Nephron progenitor cell (in vitro differentiated cells): ENCODE measurements around the gene HERC2.
"Not testable (repeated sequence)": the region's sequence is repeated elsewhere in the genome, so short reads cannot be mapped to it uniquely, and the experiment has no call there.

Experiments
- DNase-seq: peaks from one replicate; pipeline ENCODE4 v3.0.0; 2021
- H3K27ac Mint-ChIP-seq: 2 replicates; pipeline ENCODE4 v1.8.0; 2021; ENCODE audit warnings: mild to moderate bottlenecking, moderate library complexity, mixed read lengths
- H3K27me3 Mint-ChIP-seq: 2 replicates; pipeline ENCODE4 v1.8.0; 2021; ENCODE audit warnings: mild to moderate bottlenecking, low read depth, mixed read lengths; ENCODE audit not compliant: poor library complexity
- H3K36me3 Mint-ChIP-seq: 2 replicates; pipeline ENCODE4 v1.8.0; 2021; ENCODE audit warnings: low read depth, mixed read lengths
- H3K4me1 Mint-ChIP-seq: 2 replicates; pipeline ENCODE4 v1.8.0; 2021; ENCODE audit warnings: mixed read lengths
- H3K4me3 Mint-ChIP-seq: 2 replicates; pipeline ENCODE4 v1.8.0; 2021; ENCODE audit warnings: mild to moderate bottlenecking, moderate library complexity, mixed read lengths
- H3K9me3 Mint-ChIP-seq: 2 replicates; pipeline ENCODE4 v1.8.0; 2021; ENCODE audit warnings: mild to moderate bottlenecking, moderate library complexity, mixed read lengths

Gene HERC2, protein sequence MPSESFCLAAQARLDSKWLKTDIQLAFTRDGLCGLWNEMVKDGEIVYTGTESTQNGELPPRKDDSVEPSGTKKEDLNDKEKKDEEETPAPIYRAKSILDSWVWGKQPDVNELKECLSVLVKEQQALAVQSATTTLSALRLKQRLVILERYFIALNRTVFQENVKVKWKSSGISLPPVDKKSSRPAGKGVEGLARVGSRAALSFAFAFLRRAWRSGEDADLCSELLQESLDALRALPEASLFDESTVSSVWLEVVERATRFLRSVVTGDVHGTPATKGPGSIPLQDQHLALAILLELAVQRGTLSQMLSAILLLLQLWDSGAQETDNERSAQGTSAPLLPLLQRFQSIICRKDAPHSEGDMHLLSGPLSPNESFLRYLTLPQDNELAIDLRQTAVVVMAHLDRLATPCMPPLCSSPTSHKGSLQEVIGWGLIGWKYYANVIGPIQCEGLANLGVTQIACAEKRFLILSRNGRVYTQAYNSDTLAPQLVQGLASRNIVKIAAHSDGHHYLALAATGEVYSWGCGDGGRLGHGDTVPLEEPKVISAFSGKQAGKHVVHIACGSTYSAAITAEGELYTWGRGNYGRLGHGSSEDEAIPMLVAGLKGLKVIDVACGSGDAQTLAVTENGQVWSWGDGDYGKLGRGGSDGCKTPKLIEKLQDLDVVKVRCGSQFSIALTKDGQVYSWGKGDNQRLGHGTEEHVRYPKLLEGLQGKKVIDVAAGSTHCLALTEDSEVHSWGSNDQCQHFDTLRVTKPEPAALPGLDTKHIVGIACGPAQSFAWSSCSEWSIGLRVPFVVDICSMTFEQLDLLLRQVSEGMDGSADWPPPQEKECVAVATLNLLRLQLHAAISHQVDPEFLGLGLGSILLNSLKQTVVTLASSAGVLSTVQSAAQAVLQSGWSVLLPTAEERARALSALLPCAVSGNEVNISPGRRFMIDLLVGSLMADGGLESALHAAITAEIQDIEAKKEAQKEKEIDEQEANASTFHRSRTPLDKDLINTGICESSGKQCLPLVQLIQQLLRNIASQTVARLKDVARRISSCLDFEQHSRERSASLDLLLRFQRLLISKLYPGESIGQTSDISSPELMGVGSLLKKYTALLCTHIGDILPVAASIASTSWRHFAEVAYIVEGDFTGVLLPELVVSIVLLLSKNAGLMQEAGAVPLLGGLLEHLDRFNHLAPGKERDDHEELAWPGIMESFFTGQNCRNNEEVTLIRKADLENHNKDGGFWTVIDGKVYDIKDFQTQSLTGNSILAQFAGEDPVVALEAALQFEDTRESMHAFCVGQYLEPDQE (N-terminal part only)

DNA sequence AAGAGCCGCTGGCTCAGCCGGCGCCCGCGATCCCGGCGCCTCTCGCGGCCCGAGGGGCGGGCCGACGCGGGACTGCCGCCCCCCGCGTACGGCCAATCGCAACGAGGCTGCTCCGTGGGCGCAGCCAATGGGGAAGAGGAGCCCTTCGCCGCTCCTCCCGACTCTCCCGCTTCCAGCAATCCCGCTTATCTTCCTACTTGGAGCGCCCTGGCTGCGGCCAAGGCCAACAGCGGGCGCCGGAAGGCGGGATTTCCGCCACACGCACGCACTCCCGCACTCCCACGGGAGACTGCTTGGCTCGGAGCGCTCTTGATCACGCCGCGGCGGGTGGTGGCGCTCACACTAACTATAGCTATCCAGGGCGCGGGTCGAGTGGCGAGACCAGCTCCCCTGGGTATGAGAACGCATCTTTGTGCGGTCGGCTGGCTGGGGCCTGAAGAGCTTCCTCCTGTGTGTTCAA lies at the start of gene HERC2:
HERC2 (minus strand) TSS at position 51 of the 460 bp plus-strand sequence. CDS start 746 bp downstream, outside the sequence.
- H3K27ac Mint-ChIP-seq = peak within 1 kb of the TSS; percentile 97
- not testable (repeated sequence) for H3K27me3 Mint-ChIP-seq, H3K4me1 Mint-ChIP-seq, DNase-seq, H3K9me3 Mint-ChIP-seq
- H3K4me3 Mint-ChIP-seq = peak within 1 kb of the TSS; percentile 93
- peaks cover 18% of the 10 kb centered on the region for H3K36me3 Mint-ChIP-seq

GRCh38 chr15:28365502-28365901 lies 43.5 kb upstream of the HERC2 start:
- H3K27me3 Mint-ChIP-seq, H3K4me1 Mint-ChIP-seq, H3K4me3 Mint-ChIP-seq, H3K27ac Mint-ChIP-seq, DNase-seq, H3K36me3 Mint-ChIP-seq, H3K9me3 Mint-ChIP-seq: not testable (repeated sequence)

- H3K27ac Mint-ChIP-seq, DNase-seq, H3K4me1 Mint-ChIP-seq, H3K9me3 Mint-ChIP-seq, H3K27me3 Mint-ChIP-seq, H3K36me3 Mint-ChIP-seq, H3K4me3 Mint-ChIP-seq: not testable (repeated sequence)
Measured at GRCh38 chr15:28357984-28358383, 36.0 kb upstream of the HERC2 start, which contains the start of gene GOLGA6L24. TSS of gene GOLGA6L24 (minus strand) at chr15:28358084. CDS start at chr15:28358023, 61 bp downstream.

DNA sequence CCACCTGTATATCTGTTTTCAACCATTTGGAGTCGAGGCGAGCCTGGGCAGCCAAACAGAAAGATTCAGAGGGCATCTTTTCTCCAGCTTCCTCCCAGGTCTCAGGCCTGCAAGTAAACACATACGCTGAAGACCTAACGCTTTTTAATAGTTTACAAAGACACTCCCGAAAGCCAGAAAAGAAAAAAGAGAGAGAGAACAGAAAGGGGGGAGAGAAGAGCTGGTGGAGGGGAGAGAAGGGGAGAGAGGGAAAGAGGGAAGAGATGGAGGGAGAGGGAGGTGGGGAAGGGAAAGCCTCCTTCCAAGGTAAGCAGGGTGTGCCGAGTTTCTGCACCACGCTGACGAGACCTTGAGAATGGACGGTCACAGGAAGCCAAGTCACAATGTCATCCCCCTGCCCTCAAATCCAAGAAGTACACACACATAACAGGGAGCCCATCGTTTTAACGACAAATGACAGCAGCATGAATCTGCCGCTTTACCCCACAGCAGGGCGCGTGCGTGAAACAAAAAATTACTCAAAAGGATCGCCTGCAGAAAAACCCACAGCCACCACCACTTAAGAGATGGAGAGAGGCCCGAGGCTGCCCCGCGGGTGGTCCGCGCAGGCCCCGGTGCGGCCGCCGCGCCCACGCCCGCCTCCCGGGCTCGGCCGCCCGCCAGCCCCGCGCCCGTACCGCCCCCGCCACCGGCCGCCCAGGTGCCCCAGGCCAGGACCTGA lies 461 bp downstream of the HERC2 start:
- not testable (repeated sequence) for H3K27me3 Mint-ChIP-seq, H3K4me1 Mint-ChIP-seq, H3K9me3 Mint-ChIP-seq
- peaks cover 25% of the 10 kb centered on the region for H3K36me3 Mint-ChIP-seq
- peak; percentile 3 for DNase-seq
- H3K4me3 Mint-ChIP-seq = peak overlapping the region; percentile 93
- H3K27ac Mint-ChIP-seq = peak overlapping the region; percentile 97

- H3K27me3 Mint-ChIP-seq, DNase-seq, H3K4me3 Mint-ChIP-seq, H3K4me1 Mint-ChIP-seq, H3K27ac Mint-ChIP-seq: not testable (repeated sequence)
- H3K36me3 Mint-ChIP-seq = peaks cover 43% of the 10 kb centered on the region
- peaks cover 11% of the 10 kb centered on the region for H3K9me3 Mint-ChIP-seq
Measured at GRCh38 chr15:28319725-28320124, 2.3 kb downstream of the HERC2 start.

GRCh38 chr15:28318828-28319227 lies 3.2 kb downstream of the HERC2 start:
- peaks cover 52% of the 10 kb centered on the region for H3K36me3 Mint-ChIP-seq
- peaks cover 16% of the 10 kb centered on the region for H3K9me3 Mint-ChIP-seq
- DNase-seq, H3K27ac Mint-ChIP-seq, H3K27me3 Mint-ChIP-seq, H3K4me1 Mint-ChIP-seq, H3K4me3 Mint-ChIP-seq: not testable (repeated sequence)

DNA sequence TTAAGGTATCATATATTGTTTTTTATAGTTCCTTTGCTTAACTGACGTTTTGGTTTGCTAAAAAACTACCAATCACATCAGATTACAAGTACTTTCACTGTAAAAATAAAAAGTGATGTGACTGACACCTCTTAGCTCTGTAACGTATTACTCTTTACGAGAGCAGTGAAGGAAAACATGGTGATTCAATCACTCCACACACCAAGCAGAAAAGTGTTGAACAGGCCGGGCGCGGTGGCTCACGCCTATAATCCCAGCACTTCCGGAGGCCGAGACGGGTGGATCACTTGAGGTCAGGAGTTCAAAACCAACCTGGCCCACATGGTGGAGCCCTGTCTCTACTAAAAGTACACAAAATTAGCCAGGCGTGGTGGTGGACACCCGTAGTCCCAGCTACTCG lies 3.9 kb downstream of the HERC2 start:
- Mint-ChIP-seq H3K36me3 (peaks cover 58% of the 10 kb centered on the region), H3K9me3 (peaks cover 20% of the 10 kb centered on the region)
- not testable (repeated sequence) for H3K27ac Mint-ChIP-seq, H3K4me3 Mint-ChIP-seq, H3K27me3 Mint-ChIP-seq, DNase-seq, H3K4me1 Mint-ChIP-seq

- not testable (repeated sequence) for H3K4me3 Mint-ChIP-seq, H3K4me1 Mint-ChIP-seq, DNase-seq, H3K27me3 Mint-ChIP-seq, H3K27ac Mint-ChIP-seq
- H3K36me3 Mint-ChIP-seq = peaks cover 64% of the 10 kb centered on the region
- peaks cover 20% of the 10 kb centered on the region for H3K9me3 Mint-ChIP-seq
Measured at GRCh38 chr15:28316958-28317357, 5.0 kb downstream of the HERC2 start.

GRCh38 chr15:28310454-28310853 lies 11.5 kb downstream of the HERC2 start:
- H3K36me3 Mint-ChIP-seq = peaks cover 85% of the 10 kb centered on the region
- not testable (repeated sequence) for DNase-seq, H3K4me3 Mint-ChIP-seq, H3K27ac Mint-ChIP-seq, H3K27me3 Mint-ChIP-seq, H3K4me1 Mint-ChIP-seq
- peaks cover 70% of the 10 kb centered on the region for H3K9me3 Mint-ChIP-seq

DNA sequence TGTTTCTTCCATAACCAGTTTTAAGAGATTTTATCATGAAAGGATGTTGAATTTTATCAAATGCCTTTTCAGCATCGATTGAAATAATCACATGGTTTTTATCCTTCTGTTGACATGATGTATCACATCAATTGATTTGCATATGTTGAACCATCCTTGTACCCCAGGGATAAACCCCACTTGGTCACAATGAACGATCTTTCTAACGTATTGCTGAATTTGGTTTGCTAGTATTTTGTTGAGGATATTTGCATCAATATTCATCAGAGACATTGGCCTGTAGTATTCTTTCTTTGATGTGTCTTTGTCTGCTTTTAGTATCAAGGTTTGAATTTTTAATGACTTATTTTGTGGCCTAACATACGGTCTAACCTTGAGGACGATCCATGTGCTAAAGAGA lies 13.3 kb downstream of the HERC2 start:
- H3K36me3 Mint-ChIP-seq = peaks cover 73% of the 10 kb centered on the region
- H3K9me3 Mint-ChIP-seq = peaks cover 58% of the 10 kb centered on the region
- not testable (repeated sequence) for DNase-seq, H3K27ac Mint-ChIP-seq, H3K27me3 Mint-ChIP-seq, H3K4me1 Mint-ChIP-seq, H3K4me3 Mint-ChIP-seq

DNA sequence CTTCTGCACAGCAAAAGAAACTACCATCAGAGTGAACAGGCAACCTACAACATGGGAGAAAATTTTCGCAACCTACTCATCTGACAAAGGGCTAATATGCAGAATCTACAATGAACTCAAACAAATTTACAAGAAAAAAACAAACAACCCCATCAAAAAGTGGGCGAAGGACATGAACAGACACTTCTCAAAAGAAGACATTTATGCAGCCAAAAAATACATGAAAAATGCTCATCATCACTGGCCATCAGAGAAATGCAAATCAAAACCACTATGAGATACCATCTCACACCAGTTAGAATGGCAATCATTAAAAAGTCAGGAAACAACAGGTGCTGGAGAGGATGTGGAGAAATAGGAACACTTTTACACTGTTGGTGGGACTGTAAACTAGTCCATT lies 16.3 kb downstream of the HERC2 start:
- DNase-seq, H3K27ac Mint-ChIP-seq, H3K4me1 Mint-ChIP-seq, H3K27me3 Mint-ChIP-seq, H3K4me3 Mint-ChIP-seq: not testable (repeated sequence)
- H3K36me3 Mint-ChIP-seq = peaks cover 60% of the 10 kb centered on the region
- peaks cover 57% of the 10 kb centered on the region for H3K9me3 Mint-ChIP-seq

- peaks cover 52% of the 10 kb centered on the region for H3K36me3 Mint-ChIP-seq
- H3K4me3 Mint-ChIP-seq, H3K27me3 Mint-ChIP-seq, H3K9me3 Mint-ChIP-seq, H3K27ac Mint-ChIP-seq, DNase-seq: not testable (repeated sequence)
- H3K4me1 Mint-ChIP-seq = peaks cover 19% of the 10 kb centered on the region
Measured at GRCh38 chr15:28297434-28297833, 24.5 kb downstream of the HERC2 start.

GRCh38 chr15:28296814-28297213 lies 25.2 kb downstream of the HERC2 start:
- DNase-seq, H3K4me3 Mint-ChIP-seq, H3K27ac Mint-ChIP-seq, H3K27me3 Mint-ChIP-seq: not testable (repeated sequence)
- Mint-ChIP-seq H3K36me3 (peaks cover 58% of the 10 kb centered on the region), H3K9me3 (peaks cover 12% of the 10 kb centered on the region), H3K4me1 (peaks cover 19% of the 10 kb centered on the region)
